G401 (cell line): Measurements from ENCODE around the gene ECM1. TPM values are rescaled to one million over a fixed set of nuclear protein-coding genes. Genes with fewer than 3 reads are reported as not detected.

Experiments used
- DNase-seq: peaks from one replicate; pipeline ENCODE4 v3.0.0-alpha.2; 2015; ENCODE audit warnings: low spot score
- in situ Hi-C: cut with HindIII; loops from 2 replicates; pipeline ENCODE4 v1.10.0; 2016; ENCODE audit warnings: low sequenced_read_pairs, mixed read lengths
- total RNA-seq: library from RNA; depleted of rRNA; stranded (reverse); fragments of >200 nt; shearing (Covaris generic); gene quantifications from 2 replicates; pipeline ENCODE4 v1.2.3, GENCODE V29; 2014

ECM1 gene
- total RNA-seq, 1 experiment from 2014 or later = 60.0 TPM

- no peak for DNase-seq
- in situ Hi-C loops = no loop called here
These were observed 29.2 kb downstream of the ECM1 start for GRCh38 chr1:150536836-150537731.

- in situ Hi-C loops = no loop called here
- no peak for DNase-seq
These were observed 30.1 kb downstream of the ECM1 start for GRCh38 chr1:150537732-150538684.

GRCh38 chr1:150543500-150544143, 35.7 kb downstream of the ECM1 start:
- in situ Hi-C loops = no loop called here
- DNase-seq = no peak

- no peak for DNase-seq
- in situ Hi-C loops = no loop called here
These were observed 36.3 kb downstream of the ECM1 start for GRCh38 chr1:150544204-150544603.

- in situ Hi-C loops = no loop called here
- DNase-seq = no peak
These were observed 37.6 kb downstream of the ECM1 start for GRCh38 chr1:150545486-150546032.

GRCh38 chr1:150546294-150546937, 38.5 kb downstream of the ECM1 start:
- in situ Hi-C loops = no loop called here
- no peak for DNase-seq

GRCh38 chr1:150548324-150548631, 40.4 kb downstream of the ECM1 start:
- in situ Hi-C loops = no loop called here
- no peak for DNase-seq

- in situ Hi-C loops = no loop called here
- peak; percentile 42 for DNase-seq
These were observed 41.0 kb downstream of the ECM1 start, which contains the start of gene ADAMTSL4 for GRCh38 chr1:150548632-150549495. Gene ADAMTSL4, plus strand, starts transcription at chr1:150549408. Its CDS starts 2,881 bp downstream, at chr1:150552289.

GRCh38 chr1:150549496-150550221, 41.8 kb downstream of the ECM1 start:
- DNase-seq = no peak
- in situ Hi-C loops = no loop called here

GRCh38 chr1:150550222-150551050, 42.5 kb downstream of the ECM1 start:
- in situ Hi-C loops = no loop called here
- DNase-seq = no peak

GRCh38 chr1:150551051-150551783, 43.3 kb downstream of the ECM1 start:
- DNase-seq = no peak
- in situ Hi-C loops = no loop called here

- in situ Hi-C loops = no loop called here
- DNase-seq = no peak
These were observed 43.8 kb downstream of the ECM1 start for GRCh38 chr1:150551784-150552127.

GRCh38 chr1:150552128-150552910, 44.4 kb downstream of the ECM1 start:
- no peak for DNase-seq
- in situ Hi-C loops = no loop called here

- in situ Hi-C loops = no loop called here
- DNase-seq = no peak
These were observed 45.0 kb downstream of the ECM1 start for GRCh38 chr1:150552911-150553289.

- in situ Hi-C loops = no loop called here
- DNase-seq = no peak
These were observed 45.6 kb downstream of the ECM1 start for GRCh38 chr1:150553392-150554085.
